Activated CD8-positive, alpha-beta memory T cell treated with anti-CD3 and anti-CD28 coated beads for 48 hours (primary cell): ENCODE results near the gene SRRM4.

Source experiments
- DNase-seq, 3 experiments: peaks; one replicate each; pipeline ENCODE4 v3.0.0-alpha.2; 2020; ENCODE audit warnings: low read depth in 2 of 3, low spot score in 2 of 3

SRRM4 gene, protein sequence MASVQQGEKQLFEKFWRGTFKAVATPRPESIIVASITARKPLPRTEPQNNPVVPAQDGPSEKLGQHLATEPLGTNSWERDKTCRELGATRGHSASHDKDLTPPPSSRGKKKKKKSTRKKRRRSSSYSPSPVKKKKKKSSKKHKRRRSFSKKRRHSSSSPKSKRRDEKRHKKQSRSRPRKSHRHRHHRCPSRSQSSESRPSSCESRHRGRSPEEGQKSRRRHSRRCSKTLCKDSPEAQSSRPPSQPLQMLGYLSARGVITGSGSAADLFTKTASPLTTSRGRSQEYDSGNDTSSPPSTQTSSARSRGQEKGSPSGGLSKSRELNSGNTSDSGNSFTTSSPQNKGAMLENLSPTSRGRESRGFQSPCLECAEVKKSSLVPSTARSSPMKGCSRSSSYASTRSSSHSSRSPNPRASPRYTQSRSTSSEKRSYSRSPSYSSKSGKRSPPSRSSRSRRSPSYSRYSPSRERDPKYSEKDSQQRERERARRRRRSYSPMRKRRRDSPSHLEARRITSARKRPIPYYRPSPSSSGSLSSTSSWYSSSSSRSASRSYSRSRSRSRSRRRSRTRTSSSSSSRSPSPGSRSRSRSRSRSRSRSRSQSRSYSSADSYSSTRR

DNA sequence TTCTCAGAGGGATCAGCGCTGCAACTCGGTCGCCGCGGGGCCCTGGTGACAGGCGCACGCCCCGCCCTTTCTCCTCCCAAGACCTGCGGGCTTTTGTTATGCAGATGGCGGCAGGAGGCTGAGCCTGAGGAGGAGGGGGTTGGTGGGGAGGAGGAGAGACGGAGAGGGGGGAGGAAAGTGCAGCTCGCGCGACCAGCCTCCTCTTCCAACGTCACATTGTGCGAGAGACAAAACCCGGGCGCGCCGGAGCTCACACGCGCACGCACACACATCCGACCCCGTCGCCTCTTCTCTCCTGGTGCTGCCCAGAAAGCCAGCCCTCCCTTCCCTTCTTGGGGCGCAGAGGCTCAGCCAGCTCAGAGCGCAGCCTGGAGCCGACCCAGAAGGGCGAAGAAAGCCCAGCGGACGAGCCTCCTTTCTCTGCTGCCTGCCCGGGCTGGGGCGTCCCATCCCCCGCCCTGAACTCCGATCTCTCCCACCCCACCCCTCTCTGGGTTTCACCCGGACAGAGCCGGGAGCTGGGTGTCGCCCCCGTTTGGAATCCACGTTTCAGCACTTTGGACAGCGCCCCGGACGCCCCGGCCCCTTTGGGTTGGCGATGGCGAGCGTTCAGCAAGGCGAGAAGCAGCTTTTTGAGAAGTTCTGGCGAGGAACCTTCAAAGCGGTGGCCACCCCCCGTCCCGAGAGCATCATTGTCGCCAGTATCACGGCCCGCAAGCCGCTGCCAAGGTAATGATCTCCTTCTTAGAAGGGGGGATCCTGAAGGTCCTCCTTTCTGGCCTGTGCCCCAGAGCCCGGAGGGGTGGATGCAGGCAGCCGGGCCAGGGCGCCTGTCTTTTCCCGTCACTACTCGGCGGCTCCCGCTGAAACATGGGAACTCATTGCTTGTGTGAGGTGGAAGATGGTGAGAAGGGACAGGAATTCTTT, at the start of gene SRRM4:
TSS of gene SRRM4 (plus strand) at position 257 of the 927 bp plus-strand sequence. CDS start at position 599, 342 bp downstream.
- no peak for DNase-seq

GRCh38 chr12:118946256-118946655, 35.1 kb upstream of the SRRM4 start:
- no peak for DNase-seq

GRCh38 chr12:118958520-118958919, 22.8 kb upstream of the SRRM4 start:
- DNase-seq = no peak

GRCh38 chr12:118959348-118959747, 22.0 kb upstream of the SRRM4 start:
- DNase-seq = no peak

- DNase-seq = no peak
Observed at GRCh38 chr12:118959985-118960560, 21.3 kb upstream of the SRRM4 start.

DNA sequence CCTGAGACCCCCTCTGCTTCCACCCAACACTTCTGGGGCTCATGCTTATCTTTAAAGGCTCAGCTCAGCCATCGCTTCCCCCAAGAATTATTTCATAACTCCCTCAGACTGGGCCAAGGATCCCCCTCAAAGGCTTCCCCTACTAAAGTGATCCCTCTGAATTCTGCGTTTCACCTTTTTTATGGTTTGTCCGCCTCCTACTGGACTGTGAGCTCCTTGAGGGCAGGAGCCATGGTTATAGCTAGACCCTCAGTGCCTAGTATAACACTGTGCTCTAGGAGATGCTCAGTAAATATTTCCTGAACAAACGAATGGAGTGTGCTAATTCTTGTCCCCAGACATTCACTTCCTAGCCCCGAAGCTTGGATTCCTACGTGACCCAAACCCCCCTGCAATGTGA, 20.5 kb upstream of the SRRM4 start:
- no peak for DNase-seq

- no peak for DNase-seq
Observed at GRCh38 chr12:118964988-118965387, 16.4 kb upstream of the SRRM4 start.

GRCh38 chr12:118970856-118971255, 10.5 kb upstream of the SRRM4 start:
- no peak for DNase-seq

DNA sequence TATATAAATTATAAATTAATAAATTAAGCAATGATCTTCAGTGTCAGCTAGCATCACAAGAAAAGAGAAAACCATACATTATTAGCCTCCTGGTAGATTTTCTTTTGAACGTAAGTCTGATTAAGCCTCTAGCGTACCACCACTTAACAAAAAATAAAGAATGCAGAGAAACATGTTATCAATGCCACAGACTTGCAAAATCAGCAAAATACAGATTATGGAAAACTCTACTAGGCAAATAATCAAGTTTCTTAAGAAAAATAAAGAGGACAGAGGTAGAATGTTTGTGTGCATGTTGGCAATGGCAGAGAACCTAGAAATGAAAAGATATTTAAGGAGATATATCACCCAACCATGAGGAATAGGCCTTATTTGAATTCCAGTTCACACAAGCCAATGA, 8.4 kb upstream of the SRRM4 start:
- DNase-seq = no peak

DNA sequence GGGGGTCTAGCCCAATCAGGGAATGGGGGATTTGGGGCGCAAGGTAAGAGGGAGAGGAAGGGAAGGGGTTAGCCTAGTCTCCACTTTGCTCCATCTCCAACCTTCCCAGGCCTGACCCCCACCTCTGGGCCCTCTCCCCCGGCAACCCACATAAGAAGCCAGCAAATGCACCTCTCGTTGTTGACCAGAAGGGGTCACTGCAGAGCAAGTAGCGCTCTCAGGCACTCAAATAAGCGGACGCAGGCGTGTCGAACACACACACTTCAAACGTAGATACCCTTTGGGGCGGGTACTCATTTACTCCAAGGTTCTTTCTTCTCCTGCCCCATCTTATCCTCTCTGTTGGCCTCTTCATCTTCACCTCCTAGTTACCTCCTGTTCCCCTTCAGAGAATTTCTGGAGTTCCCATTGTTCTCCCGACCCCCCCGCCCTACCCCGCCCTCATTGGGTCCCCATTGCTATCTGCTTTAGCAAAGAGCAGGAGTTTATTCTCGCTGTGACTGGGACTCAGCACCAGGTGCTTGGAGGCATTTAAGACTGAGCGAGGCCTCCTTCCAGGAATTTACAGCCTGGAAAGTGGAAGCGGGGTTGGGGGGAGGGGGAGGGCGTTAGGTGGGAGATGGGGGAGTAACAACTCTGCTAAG, 1.5 kb upstream of the SRRM4 start:
- DNase-seq = peak in 1 of 3 experiments; percentile 6

- no peak for DNase-seq
Observed at GRCh38 chr12:118980407-118981014, 830 bp upstream of the SRRM4 start.

DNA sequence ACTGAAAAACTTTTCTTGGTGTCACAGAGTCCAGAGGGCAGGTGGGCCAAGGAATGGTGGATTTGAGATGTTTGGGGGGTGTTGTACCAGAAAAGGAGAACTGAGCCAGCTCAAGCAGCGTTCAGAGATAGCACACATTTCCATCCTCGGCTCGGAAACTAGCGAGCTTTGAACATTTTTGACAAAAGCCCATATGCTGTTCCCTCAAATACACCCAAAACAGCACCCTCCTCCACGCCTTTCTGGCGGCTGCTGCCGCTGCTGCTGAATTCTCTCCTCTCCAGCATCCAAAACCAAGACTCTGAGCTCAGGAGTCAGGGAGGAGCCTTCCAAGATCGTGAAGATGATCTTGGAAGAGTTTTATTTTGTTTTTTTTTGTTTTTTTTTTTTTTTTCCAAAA, 961 bp downstream of the SRRM4 start:
- no peak for DNase-seq

DNA sequence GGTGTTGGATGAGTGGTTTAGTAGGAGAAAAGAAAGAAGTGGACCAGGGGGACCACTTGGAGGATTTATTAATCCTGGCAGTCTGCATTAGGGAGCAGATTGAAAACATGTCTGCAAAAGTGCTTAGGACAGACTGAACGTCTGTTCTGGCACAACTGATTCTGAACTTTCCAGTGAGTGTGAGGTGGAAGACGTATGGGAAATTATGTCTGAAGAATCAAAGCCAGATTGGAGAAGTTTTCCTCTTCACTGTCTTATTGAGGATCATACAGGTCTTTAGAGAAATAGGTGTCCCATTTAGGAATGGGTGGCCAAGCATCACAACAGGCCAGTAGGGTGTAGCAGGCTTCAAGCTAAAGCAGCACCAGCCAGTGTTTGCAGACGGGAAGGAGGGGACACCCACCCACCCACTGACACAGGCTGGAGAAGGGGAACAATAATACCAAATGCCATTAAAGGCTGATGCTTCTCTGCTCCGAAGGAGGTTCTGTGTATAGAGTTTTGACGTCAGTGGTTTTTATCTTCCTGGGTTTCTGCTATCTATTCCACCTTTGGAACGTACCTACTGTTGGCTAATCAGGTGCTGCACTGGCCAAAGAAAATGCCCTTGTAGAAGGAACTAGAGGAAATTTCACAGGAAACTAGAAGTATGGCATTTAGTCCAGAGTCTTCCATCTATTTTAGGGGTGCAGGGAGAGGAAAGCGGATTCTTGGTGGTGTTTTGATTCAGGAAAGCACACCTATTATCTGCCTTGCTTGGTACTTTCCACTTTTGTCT, 1.8 kb downstream of the SRRM4 start:
- no peak for DNase-seq

DNA sequence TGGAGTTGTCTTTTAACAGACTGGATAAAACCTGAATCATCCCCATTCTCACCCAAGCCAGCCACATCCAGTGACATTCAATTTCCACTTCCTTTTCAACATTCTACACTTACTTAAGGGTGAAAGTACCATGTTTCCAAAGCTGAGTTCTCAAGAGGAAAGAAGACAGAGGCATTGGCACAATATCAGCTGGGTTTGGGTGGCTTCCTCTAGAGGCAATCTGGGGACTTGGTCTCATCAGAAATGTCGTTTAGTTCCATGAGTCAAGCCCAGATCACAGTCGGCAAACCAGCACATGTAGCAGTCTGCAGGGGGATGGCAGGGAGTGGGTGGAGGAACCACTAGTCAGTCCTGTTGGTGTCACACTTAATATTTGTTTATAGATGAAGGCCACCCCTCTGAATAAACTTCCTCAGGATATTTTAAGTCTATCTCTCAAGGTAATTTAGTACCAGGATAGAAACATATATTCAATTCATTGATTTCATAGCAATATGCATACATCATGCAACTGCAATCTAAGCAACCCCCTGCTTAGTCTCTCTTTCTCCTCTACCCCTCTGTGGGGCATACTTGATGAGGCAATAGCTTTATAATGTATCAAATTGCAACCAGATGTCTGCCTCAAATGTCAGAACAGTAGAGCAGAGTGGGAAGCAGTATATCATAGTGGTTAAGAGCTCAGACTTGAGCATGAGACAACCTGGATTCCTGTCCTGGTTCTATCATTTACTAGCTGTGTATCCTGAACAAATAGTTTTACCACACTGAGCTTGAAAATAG, 3.0 kb downstream of the SRRM4 start:
- no peak for DNase-seq

DNA sequence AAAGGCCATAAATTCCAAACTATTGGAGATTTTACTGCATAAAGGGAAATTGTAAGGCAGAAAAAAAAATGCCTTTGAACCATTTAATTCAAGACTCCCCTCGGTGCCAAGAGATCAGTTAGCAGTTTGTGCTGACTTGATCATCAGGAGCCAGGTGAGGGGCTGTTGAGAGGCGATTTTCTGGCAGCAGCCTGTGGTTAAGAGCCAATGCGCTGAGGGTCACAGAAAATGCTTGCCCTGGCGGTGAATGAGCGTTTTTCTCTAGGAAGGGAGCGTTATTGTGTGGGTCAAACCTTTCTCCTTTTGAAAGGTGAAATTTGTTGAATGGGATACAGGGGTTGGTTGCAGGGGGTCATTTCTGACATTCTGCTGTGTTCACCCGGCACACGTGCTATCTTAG, 4.7 kb downstream of the SRRM4 start:
- no peak for DNase-seq

DNA sequence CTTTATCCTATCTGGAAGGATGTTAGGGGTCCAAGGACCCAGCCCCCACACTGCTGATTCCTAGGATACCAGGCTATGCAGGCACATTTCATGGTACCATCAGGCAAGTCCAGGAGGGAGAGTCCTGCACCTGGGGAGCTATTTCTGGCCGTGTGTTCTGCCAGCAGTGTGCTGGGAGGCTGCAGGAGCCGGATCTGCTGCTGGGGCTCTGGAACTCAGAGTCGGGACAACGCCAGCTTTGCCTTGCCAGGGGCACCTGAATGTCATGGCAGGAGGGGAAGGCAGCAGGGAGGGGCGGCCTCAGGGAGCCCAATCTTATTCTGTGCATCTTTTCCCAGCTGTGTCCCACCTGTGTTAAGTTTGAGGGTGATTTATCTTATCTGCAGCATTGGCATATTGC, 17.8 kb downstream of the SRRM4 start:
- no peak for DNase-seq

DNA sequence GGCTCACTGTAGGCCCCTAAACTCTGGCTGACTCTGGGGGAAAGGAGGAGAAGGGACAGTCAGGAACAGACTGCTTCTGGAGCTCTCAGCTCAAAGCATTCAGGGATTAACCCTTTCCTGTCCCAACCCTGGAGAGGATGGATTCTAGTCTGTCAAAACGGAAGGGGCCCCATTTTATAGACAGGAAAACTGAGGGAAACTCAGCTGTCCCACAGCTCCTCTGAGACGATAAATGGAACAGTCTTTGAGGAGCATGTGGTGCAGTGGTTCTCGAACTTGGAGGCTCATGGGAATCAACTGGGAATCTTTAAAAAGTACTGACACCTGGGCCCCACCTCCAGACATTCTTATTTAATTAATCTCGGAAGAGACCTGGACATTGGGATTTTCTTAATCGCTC, 23.7 kb downstream of the SRRM4 start:
- no peak for DNase-seq

DNA sequence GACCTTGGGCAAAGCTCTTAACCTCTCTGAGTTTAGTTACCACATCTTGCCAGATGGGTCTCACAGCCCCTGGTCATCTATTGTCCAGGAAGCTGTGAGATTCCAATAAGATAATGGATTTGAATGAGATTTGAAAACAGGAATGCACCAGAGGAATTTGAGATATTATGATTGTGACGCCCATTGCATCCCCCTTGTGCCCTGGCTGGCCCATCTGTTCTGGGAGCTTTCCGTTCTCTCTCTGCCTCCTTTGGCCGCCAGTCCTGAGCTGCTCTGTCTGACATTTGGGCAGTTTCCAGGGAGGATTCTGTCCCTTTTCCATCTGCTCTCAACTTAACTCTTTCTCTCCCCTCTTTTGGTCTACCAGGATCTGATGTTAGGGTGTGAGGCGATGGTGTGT, 24.6 kb downstream of the SRRM4 start:
- DNase-seq = no peak

GRCh38 chr12:119006746-119007145, 25.4 kb downstream of the SRRM4 start:
- DNase-seq = no peak
